Tibial nerve (tissue), 4 donors: Measurements from ENCODE around the gene PDZD2. TPM values are rescaled to one million over a fixed set of nuclear protein-coding genes. Genes with fewer than 3 reads are reported as not detected.

Experiments used
- DNase-seq, 2 donors: peaks; one replicate each; pipeline ENCODE4 v3.0.0-alpha.2; 2019; ENCODE audit warnings: low spot score in 2 of 2
- H3K27ac ChIP-seq, 4 donors: fragments of 200-600 bp; sonication (generic) in 3 of 4; one replicate each; pipeline ENCODE4 v1.5.1; 2017 to 2019; ENCODE audit warnings: mild to moderate bottlenecking in 1 of 4
- H3K27me3 ChIP-seq, 2 donors: fragments of 200-600 bp; sonication (generic) in 1 of 2; one replicate each; pipeline versions ENCODE4 v1.5.1 to v1.6.0; 2017 to 2019
- H3K36me3 ChIP-seq, 3 donors: fragments of 200-600 bp; sonication (generic); one replicate each; pipeline ENCODE4 v1.5.1; 2018 to 2019
- H3K4me1 ChIP-seq, 4 donors: fragments of 200-600 bp; sonication (generic) in 3 of 4; one replicate each; pipeline ENCODE4 v1.5.1; 2017 to 2019
- H3K4me3 ChIP-seq, 4 donors: fragments of 200-600 bp; sonication (generic) in 3 of 4; one replicate each; pipeline ENCODE4 v1.5.1; 2017 to 2019; ENCODE audit warnings: mild to moderate bottlenecking in 1 of 4, moderate library complexity in 1 of 4
- H3K9me3 ChIP-seq, 4 donors: fragments of 200-600 bp; sonication (generic) in 3 of 4; one replicate each; pipeline ENCODE4 v1.5.1; 2017 to 2019
- CTCF ChIP-seq, 5 experiments: fragments of 200-600 bp in 3 of 5; fragments of 450-650 bp in 2 of 5; sonication (generic) in 3 of 5; IDR thresholded peaks; one replicate each; pipeline ENCODE4 v1.5.1; 2016 to 2019; ENCODE audit warnings: antibody characterized with exemption in 5 of 5, mild to moderate bottlenecking in 3 of 5, moderate library complexity in 2 of 5
- EP300 ChIP-seq, 2 donors: sonication (generic); formaldehyde crosslinking; IDR thresholded peaks; one replicate each; pipeline ENCODE4 v1.6.1; 2017; ENCODE audit warnings: antibody characterized with exemption in 2 of 2, mild to moderate bottlenecking in 1 of 2
- POLR2A ChIP-seq, 2 donors: fragments of 450-650 bp; IDR thresholded peaks; one replicate each; pipeline ENCODE4 v1.6.1; 2017; ENCODE audit warnings: antibody characterized with exemption in 2 of 2, mild to moderate bottlenecking in 2 of 2, moderate library complexity in 2 of 2
- WGBS, 2 donors: methylation state at CpG; one replicate each; pipeline ENCODE4 v1.1.5; 2018; 5-methylcytosine and 5-hydroxymethylcytosine counted together
- total RNA-seq, 4 donors: library from RNA; depleted of rRNA; stranded (reverse); fragments of >200 nt; gene quantifications; one replicate each; pipeline ENCODE4 v1.1.0, GENCODE V29; 2016

PDZD2 gene
- total RNA-seq, 4 donors from 2014 or later = 102 to 153 (median 117) TPM

DNA sequence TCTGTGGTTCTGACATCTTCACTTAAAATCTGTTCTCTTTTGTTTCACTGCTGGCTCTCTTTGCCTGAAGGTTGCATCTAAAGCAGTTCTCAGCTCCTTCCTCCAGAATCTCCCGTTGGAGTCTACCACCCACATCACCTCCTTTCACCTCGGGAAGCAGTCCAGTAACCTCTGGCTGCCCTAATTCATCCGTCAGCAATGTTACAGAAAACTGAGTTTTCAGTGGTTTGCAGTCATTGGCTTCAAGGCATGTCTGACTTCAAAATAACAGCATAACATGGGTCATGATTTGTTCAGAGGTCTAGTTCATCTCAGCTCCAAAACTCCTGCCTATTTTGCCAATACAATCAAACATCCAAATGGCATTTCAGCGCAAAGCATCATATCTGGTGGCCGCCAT lies 427.5 kb downstream of the PDZD2 start:
- DNase-seq = peak in 1 of 2 donors; percentile 28
- 51 to 54% methylated on average over 5 of the region's 5 CpGs for WGBS, 2 donors

GRCh38 chr5:32067774-32068470 lies 429.0 kb downstream of the PDZD2 start:
- DNase-seq = no peak
- peaks cover 0 to 57% (median 0%) of the 10 kb centered on the region in 3 donors for H3K36me3 ChIP-seq
- H3K9me3 ChIP-seq = no peaks in the 10 kb centered on the region
- no peak overlapping the region for H3K27ac ChIP-seq
- TF ChIP-seq POLR2A (IDR thresholded peaks at IDR 0.05) = no peak
- no peak for TF ChIP-seq EP300 (IDR thresholded peaks at IDR 0.05)
- no peak for TF ChIP-seq CTCF (IDR thresholded peaks at IDR 0.05)
- no peaks in the 10 kb centered on the region for H3K27me3 ChIP-seq
- peaks cover 0 to 23% (median 0%) of the 10 kb centered on the region in 4 donors for H3K4me1 ChIP-seq
- 64 to 76% methylated on average over 5 of the region's 5 CpGs for WGBS, 2 donors
- no peak overlapping the region for H3K4me3 ChIP-seq

More for the DNA sequence above, 427.5 kb downstream of the PDZD2 start:
- Histone ChIP-seq H3K27me3 (no peaks in the 10 kb centered on the region), H3K36me3 (peaks cover 0 to 52% (median 0%) of the 10 kb centered on the region in 3 donors), H3K27ac (peak overlapping the region in 2 of 4 donors; percentile 5 to 42), H3K4me3 (no peak overlapping the region), H3K9me3 (no peaks in the 10 kb centered on the region), H3K4me1 (peaks cover 0 to 23% (median 0%) of the 10 kb centered on the region in 4 donors)
- TF ChIP-seq CTCF (IDR thresholded peaks at IDR 0.05) (no peak), POLR2A (IDR thresholded peaks at IDR 0.05) (no peak), EP300 (IDR thresholded peaks at IDR 0.05) (peak in 1 of 2 donors; percentile 50)

DNA sequence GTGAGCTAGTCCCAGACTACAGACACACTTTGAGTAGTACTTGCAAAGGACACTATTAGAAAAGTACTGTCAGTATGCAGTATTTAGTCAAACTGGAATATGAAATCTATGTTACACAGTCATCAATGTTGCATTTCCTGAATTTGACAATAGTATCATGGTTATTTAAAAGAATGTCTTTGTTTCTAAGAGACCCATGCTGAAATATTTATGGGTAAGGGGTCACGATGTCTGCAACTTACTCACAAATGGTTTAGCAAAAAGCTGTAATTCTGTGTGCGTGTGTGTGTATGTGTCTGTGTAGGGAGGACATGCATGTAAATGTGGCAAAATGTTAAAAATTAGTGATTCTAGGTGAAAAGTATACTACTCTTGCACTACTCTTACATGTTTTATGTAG lies 429.6 kb downstream of the PDZD2 start:
- no peaks in the 10 kb centered on the region for H3K27me3 ChIP-seq
- H3K27ac ChIP-seq = peak overlapping the region in 1 of 4 donors; percentile 36
- 33 to 76% methylated on average over 2 of the region's 2 CpGs for WGBS, 2 donors
- H3K4me3 ChIP-seq = no peak overlapping the region
- no peaks in the 10 kb centered on the region for H3K9me3 ChIP-seq
- peaks cover 0 to 57% (median 0%) of the 10 kb centered on the region in 3 donors for H3K36me3 ChIP-seq
- no peak for TF ChIP-seq CTCF (IDR thresholded peaks at IDR 0.05)
- H3K4me1 ChIP-seq = peaks cover 0 to 23% (median 0%) of the 10 kb centered on the region in 4 donors
- no peak for DNase-seq

DNA sequence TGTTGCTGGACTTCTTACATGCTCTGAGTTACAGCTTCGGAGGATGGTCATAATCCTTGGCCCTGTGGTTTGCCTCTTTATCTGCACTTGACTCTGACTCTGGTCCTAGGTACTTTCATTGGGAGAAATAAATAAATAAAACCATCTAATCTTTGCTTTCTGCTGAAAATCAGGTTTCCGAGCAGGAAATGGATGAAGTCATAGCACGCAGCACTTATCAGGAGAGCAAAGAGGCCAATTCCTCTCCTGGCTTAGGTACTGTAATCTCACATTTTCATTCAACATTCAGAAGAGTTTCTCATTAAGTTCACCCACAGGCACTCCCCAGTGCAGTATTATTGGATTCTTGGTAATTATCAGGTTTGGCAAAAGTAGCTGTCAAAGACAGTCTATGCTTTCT lies 430.5 kb downstream of the PDZD2 start:
- TF ChIP-seq CTCF (IDR thresholded peaks at IDR 0.05) (no peak), POLR2A (IDR thresholded peaks at IDR 0.05) (no peak), EP300 (IDR thresholded peaks at IDR 0.05) (no peak)
- no peak overlapping the region for H3K27ac ChIP-seq
- 94 to 100% methylated on average over 3 of the region's 3 CpGs for WGBS, 2 donors
- no peak overlapping the region for H3K4me3 ChIP-seq
- H3K9me3 ChIP-seq = no peaks in the 10 kb centered on the region
- H3K36me3 ChIP-seq = peaks cover 0 to 61% (median 0%) of the 10 kb centered on the region in 3 donors
- DNase-seq = no peak
- peaks cover 0 to 23% (median 0%) of the 10 kb centered on the region in 4 donors for H3K4me1 ChIP-seq
- no peaks in the 10 kb centered on the region for H3K27me3 ChIP-seq

DNA sequence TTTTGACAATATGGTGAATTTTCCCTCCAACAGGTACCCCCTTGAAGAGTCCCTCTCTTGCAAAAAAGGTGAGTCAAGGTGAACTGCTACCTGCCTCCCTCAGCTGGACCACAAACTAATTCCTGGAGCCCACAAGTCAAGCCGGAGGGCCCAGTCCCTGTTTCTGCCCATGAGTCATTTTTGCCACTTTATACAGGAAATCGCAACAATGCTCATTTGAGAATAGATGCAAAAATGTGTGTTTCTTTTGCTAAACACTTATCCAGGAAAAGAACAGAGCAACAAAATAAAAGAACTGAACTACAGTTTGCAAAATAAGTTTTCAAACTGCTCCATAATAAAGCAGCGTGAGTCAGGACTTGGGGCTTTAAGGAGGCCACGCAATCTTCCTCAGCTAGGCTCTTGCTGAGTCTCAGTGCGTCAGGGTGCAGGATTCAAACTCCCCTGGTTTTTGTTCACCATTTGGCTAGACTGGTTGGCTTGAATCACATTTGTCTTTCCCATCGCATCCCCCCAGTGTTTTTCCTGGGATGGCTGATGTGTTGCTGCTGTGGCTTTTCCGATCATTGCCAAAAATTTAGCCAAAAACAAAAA lies 432.5 kb downstream of the PDZD2 start:
- WGBS, 2 donors = 86 to 88% methylated on average over 7 of the region's 7 CpGs
- Histone ChIP-seq H3K36me3 (peaks cover 0 to 59% (median 0%) of the 10 kb centered on the region in 3 donors), H3K9me3 (no peaks in the 10 kb centered on the region), H3K27ac (peak overlapping the region in 1 of 4 donors; percentile 18), H3K27me3 (no peaks in the 10 kb centered on the region), H3K4me3 (no peak overlapping the region), H3K4me1 (peaks cover 0 to 24% (median 0%) of the 10 kb centered on the region in 4 donors)
- no peak for DNase-seq
- TF ChIP-seq POLR2A (IDR thresholded peaks at IDR 0.05) (no peak), EP300 (IDR thresholded peaks at IDR 0.05) (no peak), CTCF (IDR thresholded peaks at IDR 0.05) (no peak)
